AG04449 (cell line): ENCODE data around the gene MAST3.

Source experiments
- CTCF ChIA-PET: fragments of 350-600 bp; formaldehyde crosslinking; extraction: SDS; loops from one replicate; lab custom pipeline; 2021; ENCODE audit warnings: antibody characterized with exemption; lab: Yijun Ruan, JAX
- POLR2A ChIA-PET: fragments of 400-600, 350-600 bp; formaldehyde crosslinking; extraction: SDS; loops from one replicate; lab custom pipeline; 2020; ENCODE audit warnings: antibody characterized with exemption, inconsistent platforms; lab: Yijun Ruan, JAX
- DNase-seq: peaks from one replicate; pipeline ENCODE4 v3.0.0-alpha.2; 2010; ENCODE audit warnings: low read depth, low spot score
- H3K4me3 ChIP-seq: 2 replicates; pipeline ENCODE4 v1.5.1; 2011; ENCODE audit warnings: low read depth, mild to moderate bottlenecking, control low read depth, low read length
- CTCF ChIP-seq: IDR thresholded peaks from one replicate; pipeline ENCODE4 v1.5.1; 2011; ENCODE audit warnings: mild to moderate bottlenecking, moderate library complexity, low read length, control low read depth, inconsistent platforms; ENCODE audit not compliant: insufficient read depth; ENCODE audit errors: missing control alignments

Gene MAST3

GRCh38 chr19:18097217-18097992 is at the start of gene MAST3:
Gene MAST3, plus strand, starts transcription at chr19:18097778. Its CDS starts 15 bp downstream, at chr19:18097793.
- DNase-seq: no peak
- peak within 1 kb of the TSS; percentile 57 for H3K4me3 ChIP-seq
- TF ChIP-seq CTCF: no peak
- ChIA-PET POLR2A (no interaction called here), CTCF (interaction anchor here (1.0 to 2.5 kb wide), 3 partner anchors 14 to 90 kb away, joined by 5 to 11 read pairs (median 7); no protein-coding TSS in a partner anchor)

- H3K4me3 ChIP-seq: no peak overlapping the region
- TF ChIP-seq CTCF: no peak
- DNase-seq: no peak
- ChIA-PET POLR2A (no interaction called here), CTCF (interaction anchor here (1.0 to 1.3 kb wide), 2 partner anchors 10 to 42 kb away, joined by 3 to 7 read pairs; no protein-coding TSS in a partner anchor)
These were observed 48.2 kb upstream of the MAST3 start for GRCh38 chr19:18049385-18049784.

GRCh38 chr19:18051887-18052286 is 45.7 kb upstream of the MAST3 start:
- ChIA-PET POLR2A (interaction anchor here (0.6 to 0.7 kb wide), 2 partner anchors 98 to 230 kb away, joined by 3 read pairs; no protein-coding TSS in a partner anchor), CTCF (interaction anchor here (1.5 to 1.8 kb wide), 2 partner anchors 8 to 10 kb away, joined by 4 to 7 read pairs; no protein-coding TSS in a partner anchor)
- no peak overlapping the region for H3K4me3 ChIP-seq
- TF ChIP-seq CTCF: no peak
- DNase-seq: no peak

- H3K4me3 ChIP-seq: no peak overlapping the region
- CTCF ChIA-PET: interaction anchor here (1.5 to 10.4 kb wide), 2 partner anchors 8 to 46 kb away, joined by 7 to 229 read pairs; partner anchors contain the start of gene ARRDC2
- POLR2A ChIA-PET: no interaction called here
- TF ChIP-seq CTCF: no peak
- no peak for DNase-seq
These were observed 43.9 kb upstream of the MAST3 start for GRCh38 chr19:18053576-18054219.

- CTCF ChIA-PET: interaction anchor here (0.8 to 10.4 kb wide), 8 partner anchors 8 to 194 kb away, joined by 3 to 229 read pairs (median 4); partner anchors contain the start of gene ARRDC2
- POLR2A ChIA-PET: interaction anchor here (0.7 to 1.1 kb wide), 2 partner anchors 196 kb away, joined by 3 read pairs; partner anchors contain the start of gene RPL18A
- no peak for TF ChIP-seq CTCF
- DNase-seq: no peak
- H3K4me3 ChIP-seq: no peak overlapping the region
These were observed 41.6 kb upstream of the MAST3 start for GRCh38 chr19:18055967-18056366.

- POLR2A ChIA-PET: no interaction called here
- DNase-seq: no peak
- CTCF ChIA-PET: interaction anchor here (0.8 to 10.4 kb wide), 12 partner anchors 9 to 119 kb away, joined by 3 to 229 read pairs (median 10); partner anchors contain the start of gene ARRDC2
- no peak overlapping the region for H3K4me3 ChIP-seq
- no peak for TF ChIP-seq CTCF
These were observed 40.0 kb upstream of the MAST3 start for GRCh38 chr19:18057557-18057956.
